ENCODE results near the gene C10orf120.

The C10orf120 gene

DNA sequence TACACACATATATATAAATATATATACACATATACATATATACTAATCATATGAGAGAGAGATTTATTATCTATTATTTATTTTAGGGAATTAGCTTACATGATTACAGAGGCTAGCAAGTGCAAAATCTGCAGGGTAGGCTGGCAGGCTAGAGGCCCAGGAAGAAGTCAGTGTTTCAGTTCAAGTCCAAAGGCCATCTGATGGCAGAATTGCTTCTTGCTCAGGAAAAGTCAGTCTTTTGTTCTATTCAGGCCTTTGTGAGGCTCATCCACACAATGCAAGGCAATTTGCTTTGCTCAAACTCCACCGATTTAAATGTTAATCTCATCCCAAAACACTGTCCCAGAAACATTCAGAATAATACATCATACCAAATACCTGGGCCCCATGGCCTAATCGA lies 2.6 kb upstream of the C10orf120 start:
- DNase-seq = no peak

DNA sequence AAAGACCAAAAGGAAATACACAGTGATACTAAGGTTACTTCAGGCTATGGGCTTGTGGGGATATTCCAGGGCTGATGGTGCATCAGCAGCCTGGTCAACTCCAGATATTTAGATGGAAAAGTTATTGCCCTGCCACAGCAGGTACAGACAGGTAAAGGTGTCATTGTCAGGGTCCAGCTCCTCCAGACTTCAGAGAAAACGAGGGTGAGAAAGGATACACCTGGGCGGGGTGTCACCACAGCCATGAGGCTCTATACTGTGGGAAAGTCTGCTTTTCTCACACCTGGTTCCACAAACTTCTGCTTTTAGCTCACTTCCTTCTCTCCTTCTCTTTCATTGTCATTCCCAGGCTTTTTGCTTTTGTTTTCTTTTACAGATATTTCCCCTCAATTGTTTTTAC lies 2.0 kb upstream of the C10orf120 start:
- DNase-seq = no peak

DNA sequence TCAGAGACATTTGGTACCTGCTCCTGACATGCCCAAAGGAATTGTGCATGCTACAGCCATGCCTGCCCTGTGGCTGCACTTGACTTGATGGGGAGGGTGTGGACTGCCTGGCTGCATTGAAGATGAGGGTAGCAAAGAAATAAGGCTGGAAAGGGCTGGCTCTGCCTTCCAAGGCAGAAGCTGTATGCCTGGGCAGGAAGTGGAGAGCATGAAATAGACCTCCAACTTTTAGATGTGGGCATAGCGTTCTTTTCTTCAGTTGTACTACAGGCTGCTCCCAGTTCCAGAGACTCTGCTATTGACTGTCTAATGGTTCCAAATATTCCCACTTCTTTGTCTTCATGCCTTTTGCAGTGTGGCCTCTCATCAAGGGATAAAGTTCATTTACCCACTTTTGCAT lies 3.0 kb downstream of the C10orf120 start:
- no peak for DNase-seq

DNA sequence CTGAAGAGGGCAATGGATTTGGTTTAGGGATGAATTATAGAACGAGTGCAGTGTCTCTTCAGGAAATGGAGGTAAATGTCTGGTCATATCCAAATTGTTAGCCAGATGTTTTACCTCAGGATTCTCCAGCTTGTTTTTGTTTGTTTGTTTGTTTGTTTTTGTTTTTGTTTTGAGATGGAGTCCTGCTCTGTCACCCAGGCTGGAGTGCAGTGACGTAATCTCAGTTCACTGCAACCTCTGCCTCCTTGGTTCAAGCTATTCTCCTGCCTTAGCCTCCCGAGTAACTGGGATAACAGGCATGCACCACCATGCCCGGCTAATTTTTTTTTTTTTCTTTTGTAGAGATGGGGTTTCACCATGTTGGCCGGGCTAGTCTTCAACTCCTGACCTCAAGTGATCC lies 6.9 kb downstream of the C10orf120 start:
- DNase-seq = no peak

DNA sequence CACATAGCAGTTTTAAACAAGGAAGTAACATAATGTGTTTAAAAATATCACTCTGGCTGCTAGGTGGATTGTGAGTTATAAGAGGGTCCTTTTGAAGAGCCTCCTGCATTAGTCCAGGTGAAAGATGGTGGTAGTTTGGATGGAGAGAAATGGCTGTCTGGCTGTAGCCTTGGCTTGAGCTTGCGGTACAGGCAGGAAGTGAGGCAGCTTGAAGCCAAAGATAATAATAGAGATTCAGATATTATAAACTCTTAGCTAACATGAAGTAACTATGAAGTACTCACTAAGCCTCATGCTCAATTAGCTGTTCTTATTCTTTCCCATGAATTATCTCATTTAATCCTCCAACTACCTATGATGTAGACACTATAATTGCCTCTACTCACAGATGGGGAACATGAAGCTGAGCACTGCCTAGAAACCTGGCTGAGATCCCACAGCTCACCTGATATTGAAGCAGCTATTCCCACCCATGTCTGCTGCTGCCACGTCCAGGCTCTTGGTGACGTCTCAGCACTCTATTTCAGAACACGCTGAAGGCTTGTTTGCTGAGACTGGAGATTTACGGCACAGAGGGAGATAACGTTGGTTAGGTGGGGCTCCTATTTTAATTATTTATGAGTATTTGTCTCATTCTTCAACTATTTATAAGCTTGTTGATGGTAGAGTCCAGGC lies 10.4 kb downstream of the C10orf120 start:
- no peak for DNase-seq

DNA sequence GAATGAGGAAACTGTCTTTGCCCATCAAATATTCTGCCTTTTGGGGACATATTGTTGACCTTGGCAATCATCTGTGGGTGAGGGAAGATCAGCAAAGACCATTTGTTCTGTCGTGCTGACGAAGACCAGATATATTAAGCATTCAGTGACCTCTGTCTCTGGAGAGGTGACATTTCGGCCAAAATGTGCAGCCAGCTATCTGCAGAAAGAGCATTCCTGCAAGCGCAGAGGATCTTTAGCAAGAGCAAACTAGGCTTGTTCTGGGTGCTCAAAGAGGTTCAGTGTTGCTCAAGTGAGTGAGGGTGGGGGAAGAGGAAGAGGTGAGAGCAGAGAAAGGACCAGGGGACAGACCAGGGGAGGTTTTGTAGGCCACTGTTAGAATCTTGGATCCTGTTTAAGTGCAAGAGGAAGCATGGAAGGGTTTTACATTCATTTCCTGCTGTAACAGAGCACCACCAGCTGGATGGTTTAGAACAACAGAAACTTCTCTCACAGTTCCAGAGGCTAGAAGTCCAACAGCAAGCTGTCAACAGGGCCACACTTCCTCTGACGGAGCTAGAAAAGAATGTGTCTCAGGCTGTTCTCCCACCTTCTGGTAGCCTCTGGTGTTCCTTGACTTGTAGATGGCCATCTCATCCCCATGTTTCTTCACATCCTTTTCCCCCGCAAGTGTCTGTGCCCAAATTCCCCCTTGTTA lies 11.2 kb downstream of the C10orf120 start:
- DNase-seq = no peak

DNA sequence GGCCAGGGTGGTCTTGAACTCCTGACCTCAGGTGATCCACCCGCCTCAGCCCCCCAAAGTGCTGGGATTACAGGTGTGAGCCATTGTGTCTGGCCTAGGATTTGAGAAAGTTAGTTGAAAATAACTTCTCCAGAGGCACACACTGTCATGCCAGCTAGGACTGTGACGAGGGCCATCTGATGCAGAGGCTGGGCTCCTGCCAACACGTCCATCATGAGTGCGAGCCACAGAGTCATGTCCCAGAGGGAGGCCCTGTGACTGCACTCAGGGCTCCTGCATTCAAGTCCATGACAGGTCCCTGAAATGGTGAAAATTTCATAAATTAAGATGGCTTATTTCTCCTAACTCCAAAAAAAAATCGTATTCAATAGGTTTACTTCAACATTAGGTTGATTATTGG lies 17.1 kb downstream of the C10orf120 start:
- DNase-seq = no peak

DNA sequence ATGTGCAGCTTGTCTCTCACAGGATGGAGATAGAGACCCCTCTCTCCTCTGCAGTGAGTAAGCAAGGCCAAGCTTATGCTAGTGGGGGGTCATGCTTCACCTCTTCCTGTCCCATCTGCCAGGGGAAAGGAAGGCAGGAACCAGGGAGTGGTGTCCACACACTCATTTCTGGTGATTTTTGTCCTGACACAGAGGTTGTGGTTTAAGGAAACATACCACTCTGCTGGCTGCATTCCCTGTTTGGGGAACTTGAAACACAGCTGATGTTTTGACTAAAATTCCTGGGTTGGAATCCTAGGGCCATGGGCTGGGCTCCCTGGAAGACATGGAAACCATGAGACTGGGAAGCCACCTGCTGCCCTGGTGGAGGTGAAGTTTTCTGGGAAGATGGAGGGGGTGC lies 21.4 kb downstream of the C10orf120 start:
- DNase-seq = no peak

DNA sequence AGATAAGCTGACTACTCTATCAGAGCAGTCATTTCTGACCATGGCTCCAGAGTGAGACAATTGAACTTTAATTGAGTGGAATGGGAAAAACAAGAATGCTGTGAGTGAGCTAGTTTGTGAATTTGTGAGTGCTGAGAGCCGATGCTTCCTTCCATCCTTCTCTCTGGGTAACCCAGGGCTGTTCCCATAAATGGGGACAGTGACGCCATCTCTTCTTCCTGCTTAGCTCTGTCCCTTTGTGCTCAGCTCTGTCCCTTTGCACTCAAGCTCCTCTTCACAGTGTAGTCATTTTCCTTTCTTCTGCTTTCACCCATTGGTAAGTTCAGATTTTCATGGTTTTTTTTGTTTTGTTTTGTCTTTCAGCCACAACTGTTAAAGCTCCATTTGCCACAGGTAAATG lies 24.4 kb downstream of the C10orf120 start:
- no peak for DNase-seq

DNA sequence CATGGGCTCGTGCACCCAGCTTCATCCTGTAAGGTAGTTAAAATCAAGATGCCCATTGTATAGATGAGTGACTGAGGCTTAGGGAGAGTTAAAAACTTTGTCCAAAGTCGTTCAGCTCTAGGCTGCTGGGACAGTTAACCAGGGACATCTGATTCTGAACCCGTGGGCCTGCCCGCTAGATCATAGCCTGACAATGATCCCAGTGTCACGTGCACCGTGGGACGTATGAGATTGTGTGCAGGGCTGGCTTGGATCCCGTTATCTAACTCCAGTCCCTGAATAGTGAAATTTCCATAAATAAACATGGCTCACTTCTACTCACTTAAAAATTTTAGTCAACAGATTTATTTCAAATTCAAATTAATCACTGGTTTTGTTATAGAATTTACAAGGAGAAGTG lies 24.9 kb downstream of the C10orf120 start:
- no peak for DNase-seq

DNA sequence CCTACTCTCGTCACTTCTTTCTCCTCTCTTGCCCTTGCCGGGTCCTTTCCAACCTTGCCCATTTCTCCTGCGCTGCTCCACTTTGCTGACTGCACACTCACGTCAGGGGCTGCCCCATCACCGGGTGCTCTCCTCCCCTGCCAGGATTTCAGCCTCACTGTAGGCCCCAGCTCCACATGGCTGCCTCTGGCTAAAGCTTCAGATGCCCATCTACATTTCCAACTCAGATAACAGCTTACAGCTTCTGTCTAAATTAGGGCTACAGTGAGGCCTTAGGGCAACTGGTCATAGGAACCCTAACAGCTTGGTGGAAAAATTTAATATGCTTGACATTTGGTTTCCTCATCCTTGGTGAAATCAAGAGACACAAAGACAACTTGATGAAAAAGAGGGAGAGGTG lies 25.9 kb downstream of the C10orf120 start:
- DNase-seq = no peak

DNA sequence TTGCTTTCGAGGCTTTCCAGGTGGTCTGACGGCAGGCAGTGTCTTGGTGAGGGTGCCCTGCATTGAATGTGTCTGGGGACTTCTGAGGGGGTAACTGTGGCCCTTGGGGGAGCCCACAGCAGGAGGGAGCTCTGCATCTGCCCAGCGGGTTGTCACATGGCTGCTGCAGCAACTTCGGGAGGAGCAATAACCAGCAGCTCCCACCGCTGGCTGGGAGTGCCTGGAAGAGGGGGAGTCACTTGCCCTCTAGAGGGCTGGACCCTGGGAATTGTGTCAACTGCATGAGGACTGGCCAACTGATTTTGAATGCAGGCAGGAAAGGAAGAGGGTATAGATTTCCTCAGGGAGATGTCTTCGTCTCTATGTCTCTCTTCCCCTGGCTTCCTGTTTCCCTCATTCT lies 26.4 kb downstream of the C10orf120 start:
- no peak for DNase-seq

DNA sequence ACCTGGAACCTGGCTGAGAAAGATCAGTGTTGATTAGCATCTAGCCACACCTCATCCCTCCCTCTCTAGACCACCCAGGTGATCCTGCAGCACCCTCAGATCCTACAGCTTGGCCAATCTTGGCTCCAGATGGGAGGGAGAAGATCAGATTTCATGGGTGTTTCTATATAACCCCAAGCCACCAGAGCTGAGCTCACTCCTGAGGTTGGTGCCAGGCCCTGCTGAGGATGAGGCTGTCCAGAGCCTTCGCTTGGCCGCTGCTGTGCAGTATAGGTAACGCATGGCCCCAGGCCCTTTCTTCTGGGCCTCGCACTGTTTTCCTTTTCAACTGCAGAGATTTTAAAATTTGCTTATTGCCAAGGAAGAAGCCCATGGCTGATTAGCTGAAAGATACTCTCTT lies 27.0 kb downstream of the C10orf120 start:
- no peak for DNase-seq

DNA sequence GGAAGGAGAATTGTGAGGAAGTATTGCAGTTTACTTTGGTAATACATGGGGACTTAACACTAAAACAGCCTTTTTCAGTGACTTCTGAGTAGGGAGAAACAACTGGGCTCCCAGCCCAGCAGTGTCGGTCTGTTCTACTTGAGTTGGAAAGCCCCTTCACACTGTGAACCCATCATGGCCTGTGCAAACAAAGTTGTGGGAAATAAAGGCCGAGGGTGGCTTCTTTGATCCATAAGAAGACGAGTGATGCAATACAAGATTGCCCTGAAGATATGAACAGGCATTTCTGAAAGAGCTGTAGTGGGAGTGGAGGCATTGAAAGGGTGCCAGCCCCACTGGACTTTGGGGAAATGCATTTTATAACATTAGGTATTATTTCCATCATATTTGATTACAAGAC lies 28.3 kb downstream of the C10orf120 start:
- no peak for DNase-seq

DNA sequence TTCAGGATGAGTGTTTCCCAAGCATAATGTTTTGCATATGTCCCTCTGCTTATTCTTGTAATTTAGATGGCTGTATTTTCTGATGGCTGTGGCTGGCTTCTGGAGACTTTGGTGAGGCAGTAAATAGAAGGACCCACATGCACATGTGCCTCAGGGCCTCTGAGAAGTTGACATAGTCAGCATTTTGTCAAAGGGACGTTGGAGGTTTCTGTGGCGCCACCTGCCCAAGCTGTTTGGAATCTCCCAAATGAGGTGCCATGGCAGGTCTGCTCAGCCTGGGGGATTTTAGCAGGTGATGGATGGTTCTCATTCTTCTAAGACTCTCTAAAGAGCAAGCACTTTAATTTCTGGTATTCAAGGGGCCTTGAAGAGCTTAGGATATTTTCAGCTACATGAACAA lies 29.8 kb downstream of the C10orf120 start:
- DNase-seq = no peak

DNA sequence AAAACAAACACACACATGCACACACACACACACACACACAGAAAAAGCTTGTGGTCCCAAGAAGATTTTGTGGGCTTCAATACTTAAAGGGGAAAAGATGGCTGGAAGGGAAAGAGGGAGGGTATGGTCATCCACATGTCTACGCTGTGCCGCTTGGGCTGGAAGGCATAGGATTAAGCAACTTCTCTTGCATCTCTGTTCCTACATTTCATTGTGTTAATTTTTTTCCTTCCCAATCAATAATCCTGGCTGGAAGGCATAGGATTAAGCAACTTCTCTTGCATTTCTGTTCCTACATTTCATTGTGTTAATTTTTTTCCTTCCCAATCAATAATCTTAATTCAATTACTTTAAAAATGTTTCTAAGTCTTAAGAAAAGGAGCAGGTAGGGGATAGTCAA lies 30.6 kb downstream of the C10orf120 start:
- DNase-seq = no peak

DNA sequence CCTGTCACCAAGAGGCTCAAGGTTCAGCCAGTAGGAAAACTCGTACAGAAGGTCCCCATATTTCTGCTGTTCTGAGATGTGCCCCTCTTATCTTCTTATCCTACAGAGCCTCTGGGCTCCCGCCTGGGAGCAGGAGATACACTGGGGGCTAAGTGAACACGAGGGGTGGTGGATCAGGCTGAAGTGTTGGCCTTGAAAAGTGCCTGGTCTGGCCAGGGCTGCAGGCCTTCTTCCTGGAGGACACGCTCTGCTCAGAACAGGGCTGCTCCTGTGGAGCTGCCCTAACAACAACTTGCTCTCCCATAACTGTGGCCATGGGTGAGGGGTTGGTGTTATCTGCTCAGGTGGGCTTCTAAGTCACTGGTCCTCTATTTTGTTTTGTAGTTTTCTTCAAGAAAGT lies 33.7 kb downstream of the C10orf120 start:
- no peak for DNase-seq

DNA sequence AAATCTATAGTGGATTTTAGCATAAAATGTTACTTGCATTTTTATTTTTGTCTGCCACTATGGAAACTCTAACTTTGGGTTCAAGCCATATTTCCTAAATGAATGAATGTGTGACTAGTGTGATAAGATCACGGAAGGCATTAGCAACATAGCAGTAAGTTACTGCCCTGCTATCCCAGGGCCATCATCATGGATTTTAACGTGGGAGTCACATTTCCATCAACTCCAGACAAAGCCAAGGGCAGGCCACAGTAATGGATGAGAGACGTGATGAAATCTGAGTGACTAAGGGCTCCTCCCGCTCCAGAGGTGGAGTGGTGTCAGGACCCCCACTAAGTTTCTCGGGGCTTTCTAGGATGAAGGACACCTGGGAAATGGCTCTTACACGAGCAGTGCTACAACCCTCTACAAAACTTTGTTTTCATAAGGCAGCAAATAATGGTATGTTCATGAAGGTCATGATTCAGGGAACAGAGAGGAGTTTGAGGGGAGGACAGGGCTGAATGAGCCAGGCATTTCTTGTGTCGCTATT lies 34.3 kb downstream of the C10orf120 start:
- DNase-seq = no peak

DNA sequence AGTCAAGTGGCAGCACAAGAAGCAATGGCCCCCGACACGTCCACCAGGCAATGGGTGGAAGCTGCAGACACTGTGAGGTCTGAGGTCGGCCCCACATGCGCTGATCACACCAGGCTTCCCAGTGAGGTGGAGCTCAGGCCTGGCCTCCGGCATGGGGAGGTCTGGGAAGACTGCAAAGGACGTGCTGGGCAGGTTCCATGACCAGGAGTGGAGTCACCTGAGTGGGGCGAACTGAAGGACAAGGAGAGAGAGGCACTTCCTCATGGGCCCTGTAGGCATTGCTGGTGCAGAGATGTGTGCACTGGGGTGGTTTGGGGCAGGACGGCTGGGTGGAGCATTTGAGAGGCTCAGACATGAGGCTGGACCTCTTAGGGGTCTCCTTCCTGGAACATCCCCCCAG lies 35.1 kb downstream of the C10orf120 start:
- no peak for DNase-seq

DNA sequence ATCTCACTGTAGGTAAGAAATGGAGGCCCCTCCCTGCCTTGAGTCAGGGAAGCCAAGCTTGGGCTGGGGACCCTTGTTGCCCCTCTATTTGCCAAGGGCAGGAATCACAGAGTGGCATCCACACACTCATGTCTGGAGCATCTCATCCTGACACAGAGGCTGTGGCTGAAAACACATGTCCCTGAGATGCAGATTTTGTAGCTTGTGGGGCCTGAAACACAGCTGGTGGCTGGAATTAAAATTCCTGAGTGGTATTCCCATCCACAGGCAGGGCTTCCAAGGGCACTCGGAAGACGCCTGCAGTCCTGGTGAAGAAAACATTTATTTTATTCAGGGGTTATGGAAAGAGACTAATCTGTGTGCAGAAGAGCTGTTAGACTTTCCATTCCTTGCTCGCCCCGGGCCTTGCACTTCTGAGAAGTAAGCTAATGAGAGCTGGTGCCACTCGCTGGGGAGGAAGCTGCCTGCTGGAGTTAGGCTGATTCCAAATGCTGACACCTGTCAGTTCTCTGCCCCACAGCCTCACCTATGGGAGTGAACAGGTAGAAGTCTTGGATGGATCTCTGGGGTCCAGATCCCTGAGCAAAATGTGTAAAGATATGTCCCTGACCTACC lies 36.0 kb downstream of the C10orf120 start:
- no peak for DNase-seq

DNA sequence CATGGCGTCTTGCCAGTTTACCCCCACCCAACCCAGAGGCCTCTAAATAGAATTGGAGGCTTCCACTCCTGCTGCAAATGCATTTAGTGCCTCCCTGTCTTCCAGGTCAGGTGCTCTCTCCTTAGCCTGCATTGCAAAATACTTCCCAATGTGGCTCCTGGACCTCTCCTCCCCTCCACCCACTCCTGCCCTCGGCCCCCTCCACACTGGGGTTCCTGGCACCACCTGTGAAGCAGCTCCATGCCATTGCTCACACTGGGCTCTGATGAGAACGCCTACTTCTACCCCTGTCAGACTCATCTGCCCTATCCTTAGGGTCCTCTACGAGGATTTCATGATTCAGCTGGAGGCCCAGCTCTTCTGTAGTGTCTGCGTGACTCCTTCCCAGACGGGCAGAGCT lies 37.4 kb downstream of the C10orf120 start:
- DNase-seq = no peak

DNA sequence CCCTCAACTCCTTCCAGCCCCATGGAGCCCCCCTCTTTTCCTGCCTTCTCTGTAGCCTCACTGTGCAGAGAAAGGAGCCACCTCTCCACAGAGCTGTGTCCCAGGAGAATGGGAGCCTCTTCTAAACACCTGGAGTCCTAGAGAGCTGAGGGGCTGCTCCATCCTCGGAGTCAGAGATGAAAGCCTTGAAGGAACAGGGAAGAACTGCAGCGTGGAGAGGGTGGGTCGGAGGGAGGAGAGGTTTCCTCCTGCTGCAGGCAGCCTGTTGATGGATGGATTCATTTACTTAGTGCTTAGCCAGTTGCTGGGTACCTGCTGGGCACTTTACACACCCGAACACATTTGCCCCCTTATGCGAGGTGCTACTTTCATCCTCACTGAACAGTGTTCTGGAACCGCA lies 39.0 kb downstream of the C10orf120 start:
- DNase-seq = no peak

DNA sequence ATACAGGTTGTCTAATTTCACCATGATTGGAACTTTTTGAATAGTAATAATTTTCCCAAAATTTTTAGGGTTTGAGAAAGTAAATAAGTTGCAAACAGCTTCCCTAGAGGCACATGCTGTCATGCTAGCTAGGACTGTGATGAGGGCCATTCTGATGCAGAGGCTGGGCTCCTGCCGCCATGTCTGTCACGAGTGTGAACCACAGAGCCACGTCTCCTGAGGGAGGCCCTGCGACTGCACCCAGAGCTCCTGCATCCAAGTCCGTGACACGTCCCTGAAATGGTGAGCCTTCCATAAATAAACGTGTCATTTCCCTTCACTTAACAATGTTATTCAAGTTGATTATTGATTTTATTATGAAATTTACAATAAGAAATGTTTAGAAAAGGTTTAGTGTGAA lies 40.0 kb downstream of the C10orf120 start:
- DNase-seq = no peak

DNA sequence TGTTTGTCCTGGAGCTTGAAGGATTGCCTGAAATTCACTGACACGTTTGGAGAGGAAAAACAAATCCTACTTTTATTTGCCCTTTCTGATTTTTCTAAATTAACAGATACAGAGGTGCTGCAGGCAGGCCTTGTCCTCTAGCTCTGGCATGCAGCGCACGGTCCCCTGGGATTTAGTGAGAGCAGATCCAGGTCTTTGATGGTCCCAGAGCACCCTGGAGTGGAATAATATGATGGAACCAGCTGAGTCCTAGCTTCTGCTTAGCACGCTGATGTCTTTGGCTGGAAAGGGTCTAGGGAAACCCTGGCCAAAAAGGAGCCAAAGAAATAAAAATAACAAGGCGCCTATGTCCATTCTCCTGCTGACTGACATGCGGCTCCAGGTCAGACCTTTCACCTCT lies 40.5 kb downstream of the C10orf120 start:
- DNase-seq = no peak

All from fibroblast of skin of right quadriceps (primary cell).